ENCODE results near the gene CLMN.

The CLMN gene

GRCh38 chr14:95314609-95315008 lies 5.1 kb downstream of the CLMN start:
- Histone ChIP-seq H3K9ac (ENCODE audit: low read length) (no peak overlapping the region), H3K27me3 (ENCODE audit: control insufficient read depth, insufficient read depth, low read length) (no peaks in the 10 kb centered on the region), H3K36me3 (ENCODE audit: control insufficient read depth, insufficient read depth, low read length) (no peaks in the 10 kb centered on the region), H3K27ac (ENCODE audit: low read depth, low read length) (no peak overlapping the region), H3K4me3 (ENCODE audit: low read length) (no peak overlapping the region), H3K4me1 (ENCODE audit: control insufficient read depth, insufficient read depth, low read length) (no peaks in the 10 kb centered on the region)

DNA sequence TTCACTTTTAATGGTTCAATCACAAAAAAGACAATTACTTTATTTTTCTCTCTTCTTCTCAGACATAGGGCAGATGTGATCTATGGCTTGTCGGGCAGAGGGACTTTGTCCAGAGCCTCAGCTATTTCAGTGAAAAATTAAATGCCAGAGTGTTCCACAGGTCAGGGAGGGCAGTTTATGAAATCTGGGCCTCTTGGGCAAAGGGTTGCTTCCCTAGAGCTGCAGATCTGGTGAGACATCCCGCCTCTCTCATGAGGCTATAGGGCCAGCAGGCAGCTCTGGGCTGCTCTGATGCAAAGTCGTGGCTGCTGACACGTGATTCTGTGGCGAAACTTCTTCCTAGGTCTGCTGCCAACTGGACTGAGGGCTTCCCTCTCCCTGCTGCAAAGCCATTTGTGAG lies 6.0 kb downstream of the CLMN start:
- Histone ChIP-seq H3K4me1 (ENCODE audit: control insufficient read depth, insufficient read depth, low read length) (no peaks in the 10 kb centered on the region), H3K9ac (ENCODE audit: low read length) (no peak overlapping the region), H3K27me3 (ENCODE audit: control insufficient read depth, insufficient read depth, low read length) (no peaks in the 10 kb centered on the region), H3K27ac (ENCODE audit: low read depth, low read length) (no peak overlapping the region), H3K4me3 (ENCODE audit: low read length) (no peak overlapping the region), H3K36me3 (ENCODE audit: control insufficient read depth, insufficient read depth, low read length) (no peaks in the 10 kb centered on the region)

- Histone ChIP-seq H3K36me3 (ENCODE audit: control insufficient read depth, insufficient read depth, low read length) (no peaks in the 10 kb centered on the region), H3K4me1 (ENCODE audit: control insufficient read depth, insufficient read depth, low read length) (no peaks in the 10 kb centered on the region), H3K4me3 (ENCODE audit: low read length) (no peak overlapping the region), H3K9ac (ENCODE audit: low read length) (no peak overlapping the region), H3K27ac (ENCODE audit: low read depth, low read length) (no peak overlapping the region), H3K27me3 (ENCODE audit: control insufficient read depth, insufficient read depth, low read length) (no peaks in the 10 kb centered on the region)
Measured at GRCh38 chr14:95313190-95313589, 6.5 kb downstream of the CLMN start.

DNA sequence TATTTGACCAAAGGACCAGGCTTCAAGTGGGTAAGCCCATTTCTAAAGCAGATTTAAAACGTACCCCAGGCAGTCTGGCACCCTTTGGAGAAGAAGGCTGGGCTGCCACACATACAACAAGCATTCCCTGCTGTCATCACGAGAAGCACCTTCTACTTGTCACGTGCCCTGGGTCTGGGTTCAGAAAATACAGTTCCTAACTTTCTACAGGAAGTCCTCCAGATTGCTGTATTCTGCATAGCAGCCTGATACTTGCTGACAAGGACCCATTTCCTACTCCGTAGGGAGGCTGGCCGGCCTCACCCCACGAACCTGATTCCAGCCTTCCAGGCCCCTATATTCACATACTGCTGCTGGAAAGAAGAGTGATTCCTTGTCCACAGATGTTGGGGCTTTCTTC lies 7.4 kb downstream of the CLMN start:
- H3K4me3 ChIP-seq (ENCODE audit: low read length): no peak overlapping the region
- H3K4me1 ChIP-seq (ENCODE audit: control insufficient read depth, insufficient read depth, low read length): no peaks in the 10 kb centered on the region
- H3K36me3 ChIP-seq (ENCODE audit: control insufficient read depth, insufficient read depth, low read length): no peaks in the 10 kb centered on the region
- H3K27me3 ChIP-seq (ENCODE audit: control insufficient read depth, insufficient read depth, low read length): no peaks in the 10 kb centered on the region
- H3K27ac ChIP-seq (ENCODE audit: low read depth, low read length): no peak overlapping the region
- no peak overlapping the region for H3K9ac ChIP-seq (ENCODE audit: low read length)

GRCh38 chr14:95311752-95312151 lies 8.0 kb downstream of the CLMN start:
- no peaks in the 10 kb centered on the region for H3K36me3 ChIP-seq (ENCODE audit: control insufficient read depth, insufficient read depth, low read length)
- no peak overlapping the region for H3K9ac ChIP-seq (ENCODE audit: low read length)
- no peaks in the 10 kb centered on the region for H3K4me1 ChIP-seq (ENCODE audit: control insufficient read depth, insufficient read depth, low read length)
- no peak overlapping the region for H3K4me3 ChIP-seq (ENCODE audit: low read length)
- H3K27ac ChIP-seq (ENCODE audit: low read depth, low read length): no peak overlapping the region
- no peaks in the 10 kb centered on the region for H3K27me3 ChIP-seq (ENCODE audit: control insufficient read depth, insufficient read depth, low read length)

DNA sequence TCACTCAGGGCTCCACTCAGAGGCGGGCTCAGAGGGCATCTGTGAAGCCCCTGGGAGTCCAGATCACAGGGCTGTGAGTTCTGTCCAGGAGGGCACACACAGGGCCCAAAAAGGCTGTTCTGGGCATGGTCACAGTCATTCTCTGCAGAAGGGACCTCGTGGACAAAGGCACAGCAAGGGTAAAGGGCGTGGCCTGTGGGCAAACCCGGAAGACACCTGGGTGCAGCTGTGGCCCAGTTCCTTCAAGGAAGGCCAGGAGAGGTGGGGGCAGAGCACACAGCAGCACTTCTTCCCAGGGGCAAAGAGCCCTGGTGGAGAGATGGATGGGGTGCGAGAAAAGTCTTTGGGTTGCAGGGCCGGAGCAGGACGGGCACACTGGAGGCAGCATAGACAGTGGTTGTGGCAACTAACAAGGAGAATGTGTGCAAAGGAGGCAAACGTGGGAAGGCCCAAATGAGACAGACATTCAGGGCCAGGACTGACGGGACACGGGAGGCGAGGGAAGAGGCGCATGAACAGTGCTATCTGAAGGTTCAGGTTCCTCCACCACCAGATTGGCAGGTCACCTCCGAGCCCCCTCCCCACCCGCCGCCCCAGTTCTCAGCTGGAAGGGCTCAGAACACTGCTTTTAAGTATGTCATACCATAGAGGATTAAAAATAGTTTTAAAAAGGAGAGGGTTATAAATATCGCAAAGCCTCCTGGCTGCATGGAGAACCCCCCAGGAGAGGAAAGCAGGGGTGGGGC lies 8.9 kb downstream of the CLMN start:
- H3K27me3 ChIP-seq (ENCODE audit: control insufficient read depth, insufficient read depth, low read length): no peaks in the 10 kb centered on the region
- no peak overlapping the region for H3K9ac ChIP-seq (ENCODE audit: low read length)
- H3K36me3 ChIP-seq (ENCODE audit: control insufficient read depth, insufficient read depth, low read length): no peaks in the 10 kb centered on the region
- no peaks in the 10 kb centered on the region for H3K4me1 ChIP-seq (ENCODE audit: control insufficient read depth, insufficient read depth, low read length)
- no peak overlapping the region for H3K27ac ChIP-seq (ENCODE audit: low read depth, low read length)
- no peak overlapping the region for H3K4me3 ChIP-seq (ENCODE audit: low read length)

DNA sequence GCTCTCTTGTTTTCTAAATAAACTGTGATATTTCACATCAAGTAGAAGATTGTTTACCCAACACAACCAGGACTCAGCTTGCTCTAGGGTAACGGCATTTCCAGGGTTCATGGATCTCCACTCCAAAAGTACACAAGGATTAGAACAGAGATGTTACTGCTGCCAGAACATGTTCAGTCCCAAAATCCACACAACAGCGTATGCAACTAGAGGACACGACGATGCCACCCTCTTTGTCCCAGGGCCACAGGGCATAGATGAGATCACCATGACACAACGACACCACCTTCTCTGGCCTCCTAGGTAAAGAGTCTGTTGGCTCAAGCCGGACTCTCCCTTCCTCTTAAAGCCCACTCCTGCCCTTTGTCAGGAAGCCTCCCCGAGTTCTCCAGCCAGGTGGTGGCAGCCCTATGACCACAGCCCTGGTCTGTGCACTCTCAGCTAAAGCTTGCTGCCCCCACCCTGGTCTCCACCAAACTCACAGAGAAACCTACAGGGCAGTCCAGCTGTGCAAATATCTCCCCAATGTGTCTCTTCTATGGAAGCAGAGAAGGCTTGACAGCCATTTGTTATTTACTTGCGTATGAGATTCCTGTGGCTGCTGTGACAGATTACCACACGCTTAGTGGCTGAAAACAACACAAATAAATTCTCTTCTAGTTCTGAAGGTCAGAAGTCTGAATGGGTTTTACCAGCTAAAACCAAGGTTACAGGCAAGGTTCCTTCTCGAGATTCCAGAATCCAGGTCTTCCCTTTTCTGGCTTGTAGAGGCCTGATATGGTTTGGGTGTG lies 10.3 kb downstream of the CLMN start:
- Histone ChIP-seq H3K4me1 (ENCODE audit: control insufficient read depth, insufficient read depth, low read length) (no peaks in the 10 kb centered on the region), H3K9ac (ENCODE audit: low read length) (no peak overlapping the region), H3K4me3 (ENCODE audit: low read length) (no peak overlapping the region), H3K27me3 (ENCODE audit: control insufficient read depth, insufficient read depth, low read length) (no peaks in the 10 kb centered on the region), H3K36me3 (ENCODE audit: control insufficient read depth, insufficient read depth, low read length) (no peaks in the 10 kb centered on the region), H3K27ac (ENCODE audit: low read depth, low read length) (no peak overlapping the region)

DNA sequence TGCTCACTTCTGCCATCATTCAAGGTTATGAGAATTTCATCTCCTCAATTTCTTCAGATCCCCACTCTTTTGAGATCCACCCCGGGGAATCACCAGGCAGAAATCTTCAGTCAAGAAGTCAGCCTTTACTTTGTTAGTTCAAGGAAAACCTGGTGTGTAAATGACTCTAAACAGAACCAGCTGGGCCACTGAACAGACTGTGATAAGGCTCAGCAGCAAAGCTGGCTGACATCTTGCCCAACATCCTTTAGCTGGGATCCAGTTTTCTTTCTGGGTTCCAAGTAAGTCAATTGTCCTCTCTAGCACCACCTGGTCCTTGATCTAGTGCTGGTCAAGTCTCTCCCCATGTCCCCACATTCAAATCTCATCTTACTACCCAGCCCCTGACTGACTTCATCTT lies 11.6 kb downstream of the CLMN start:
- Histone ChIP-seq H3K27me3 (ENCODE audit: control insufficient read depth, insufficient read depth, low read length) (no peaks in the 10 kb centered on the region), H3K27ac (ENCODE audit: low read depth, low read length) (no peak overlapping the region), H3K4me1 (ENCODE audit: control insufficient read depth, insufficient read depth, low read length) (no peaks in the 10 kb centered on the region), H3K9ac (ENCODE audit: low read length) (no peak overlapping the region), H3K36me3 (ENCODE audit: control insufficient read depth, insufficient read depth, low read length) (no peaks in the 10 kb centered on the region), H3K4me3 (ENCODE audit: low read length) (no peak overlapping the region)

GRCh38 chr14:95307402-95308041 lies 12.2 kb downstream of the CLMN start:
- Histone ChIP-seq H3K4me3 (ENCODE audit: low read length) (no peak overlapping the region), H3K27ac (ENCODE audit: low read depth, low read length) (no peak overlapping the region), H3K36me3 (ENCODE audit: control insufficient read depth, insufficient read depth, low read length) (no peaks in the 10 kb centered on the region), H3K27me3 (ENCODE audit: control insufficient read depth, insufficient read depth, low read length) (no peaks in the 10 kb centered on the region), H3K9ac (ENCODE audit: low read length) (no peak overlapping the region), H3K4me1 (ENCODE audit: control insufficient read depth, insufficient read depth, low read length) (no peaks in the 10 kb centered on the region)

DNA sequence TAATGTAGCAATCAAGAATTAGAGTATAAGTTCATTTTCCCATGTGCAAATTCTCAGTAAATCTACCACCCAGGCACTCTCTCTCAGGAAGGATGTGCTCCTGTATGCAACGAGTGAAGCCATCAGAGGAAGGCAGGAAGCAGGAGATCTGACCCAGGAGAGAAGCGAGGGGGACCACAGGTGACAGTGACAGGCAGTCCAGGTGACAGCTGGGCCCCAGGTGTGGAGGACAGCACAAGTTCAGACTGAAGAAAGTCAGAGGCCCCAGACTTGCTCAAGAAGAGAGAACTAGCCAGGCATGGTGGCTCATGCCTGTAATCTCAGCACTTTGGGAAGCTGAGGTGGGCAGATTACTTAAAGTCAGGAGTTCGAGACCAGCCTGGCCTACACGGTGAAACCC lies 13.8 kb downstream of the CLMN start:
- no peaks in the 10 kb centered on the region for H3K4me1 ChIP-seq (ENCODE audit: control insufficient read depth, insufficient read depth, low read length)
- H3K27me3 ChIP-seq (ENCODE audit: control insufficient read depth, insufficient read depth, low read length): no peaks in the 10 kb centered on the region
- no peaks in the 10 kb centered on the region for H3K36me3 ChIP-seq (ENCODE audit: control insufficient read depth, insufficient read depth, low read length)
- H3K4me3 ChIP-seq (ENCODE audit: low read length): no peak overlapping the region
- H3K9ac ChIP-seq (ENCODE audit: low read length): no peak overlapping the region
- no peak overlapping the region for H3K27ac ChIP-seq (ENCODE audit: low read depth, low read length)

- Histone ChIP-seq H3K4me1 (ENCODE audit: control insufficient read depth, insufficient read depth, low read length) (no peaks in the 10 kb centered on the region), H3K4me3 (ENCODE audit: low read length) (no peak overlapping the region), H3K27ac (ENCODE audit: low read depth, low read length) (no peak overlapping the region), H3K27me3 (ENCODE audit: control insufficient read depth, insufficient read depth, low read length) (no peaks in the 10 kb centered on the region), H3K9ac (ENCODE audit: low read length) (no peak overlapping the region), H3K36me3 (ENCODE audit: control insufficient read depth, insufficient read depth, low read length) (no peaks in the 10 kb centered on the region)
Measured at GRCh38 chr14:95305145-95305544, 14.6 kb downstream of the CLMN start.

GRCh38 chr14:95304342-95304741 lies 15.4 kb downstream of the CLMN start:
- no peak overlapping the region for H3K4me3 ChIP-seq (ENCODE audit: low read length)
- no peaks in the 10 kb centered on the region for H3K4me1 ChIP-seq (ENCODE audit: control insufficient read depth, insufficient read depth, low read length)
- H3K27ac ChIP-seq (ENCODE audit: low read depth, low read length): no peak overlapping the region
- H3K9ac ChIP-seq (ENCODE audit: low read length): no peak overlapping the region
- H3K27me3 ChIP-seq (ENCODE audit: control insufficient read depth, insufficient read depth, low read length): no peaks in the 10 kb centered on the region
- no peaks in the 10 kb centered on the region for H3K36me3 ChIP-seq (ENCODE audit: control insufficient read depth, insufficient read depth, low read length)
